Fibroblast of skin of left quadriceps (primary cell): ENCODE measurements around the gene OSTF1.

Source experiments
- DNase-seq, 2 experiments: peaks; one replicate each; pipeline ENCODE4 v3.0.0-alpha.2; 2013; ENCODE audit warnings: low read depth in 2 of 2

The OSTF1 gene, protein sequence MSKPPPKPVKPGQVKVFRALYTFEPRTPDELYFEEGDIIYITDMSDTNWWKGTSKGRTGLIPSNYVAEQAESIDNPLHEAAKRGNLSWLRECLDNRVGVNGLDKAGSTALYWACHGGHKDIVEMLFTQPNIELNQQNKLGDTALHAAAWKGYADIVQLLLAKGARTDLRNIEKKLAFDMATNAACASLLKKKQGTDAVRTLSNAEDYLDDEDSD

DNA sequence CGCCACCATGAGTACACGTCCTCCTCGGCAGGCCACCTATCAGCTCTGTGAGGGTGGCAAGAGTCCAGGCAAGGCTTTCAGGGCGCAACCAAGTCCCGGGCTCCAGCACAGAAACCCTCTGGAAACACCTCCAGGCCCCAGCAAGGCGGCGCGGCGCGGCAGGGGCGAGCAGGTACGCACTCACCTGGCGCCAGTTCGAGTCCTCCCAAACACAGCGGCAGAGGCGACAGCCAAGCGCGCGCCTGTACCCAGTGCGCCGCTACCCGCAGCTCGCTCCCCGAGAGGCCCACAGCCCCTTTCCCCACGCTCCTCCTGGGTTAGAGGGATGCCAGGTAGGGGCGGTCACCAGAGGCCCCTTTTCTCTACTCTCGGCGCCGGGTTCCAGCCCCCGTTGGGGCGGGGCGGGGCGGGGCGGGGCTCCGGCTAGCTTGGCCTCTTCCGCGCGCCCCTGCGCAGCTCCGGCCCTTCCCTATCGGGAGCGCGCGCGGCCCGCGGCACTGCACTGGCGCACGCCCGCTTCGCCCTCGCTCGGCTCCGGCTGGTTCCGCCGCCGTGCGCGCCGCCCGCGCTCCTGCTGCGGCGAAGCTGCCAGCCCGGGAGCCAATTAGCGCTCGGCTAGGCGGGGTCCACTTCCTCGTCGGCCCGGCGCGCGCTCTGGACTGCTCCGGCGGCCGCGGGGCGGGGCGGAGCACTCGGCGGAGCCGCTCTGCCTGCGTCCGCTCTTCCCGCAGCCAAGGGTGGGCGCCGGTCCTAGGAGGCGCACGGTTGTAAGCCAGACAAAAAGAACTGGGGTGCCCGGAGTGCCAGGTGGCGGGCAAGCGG, at the start of gene OSTF1, which contains the start of gene NMRK1:
Gene OSTF1, plus strand, starts transcription at position 691 of the 822 bp plus-strand sequence. CDS start 179 bp downstream, outside the sequence.
Gene NMRK1, minus strand, starts transcription at position 332 of the 822 bp plus-strand sequence. CDS start 5,040 bp downstream, outside the sequence.
- DNase-seq: peak; percentile 93

DNA sequence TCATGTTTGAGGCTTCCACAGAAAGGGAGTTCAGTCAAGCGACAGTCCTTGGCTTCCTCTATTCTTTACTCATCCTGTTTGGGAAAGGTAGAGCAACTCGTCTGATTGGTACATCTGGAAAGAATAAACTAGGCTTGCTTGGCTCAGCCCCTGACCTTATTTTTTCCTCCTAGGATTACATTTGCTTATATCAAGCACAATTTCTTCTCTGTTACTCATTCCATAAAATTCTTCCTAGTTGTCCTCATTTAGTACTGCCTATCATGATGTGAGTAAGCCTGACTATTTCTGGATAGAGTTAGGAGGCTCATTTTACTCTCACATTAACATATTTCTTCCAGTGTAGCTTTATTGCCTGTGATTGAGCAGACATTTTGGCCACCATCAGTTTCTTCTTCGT, 49.3 kb upstream of the OSTF1 start:
- peak; percentile 90 to 91 for DNase-seq

DNA sequence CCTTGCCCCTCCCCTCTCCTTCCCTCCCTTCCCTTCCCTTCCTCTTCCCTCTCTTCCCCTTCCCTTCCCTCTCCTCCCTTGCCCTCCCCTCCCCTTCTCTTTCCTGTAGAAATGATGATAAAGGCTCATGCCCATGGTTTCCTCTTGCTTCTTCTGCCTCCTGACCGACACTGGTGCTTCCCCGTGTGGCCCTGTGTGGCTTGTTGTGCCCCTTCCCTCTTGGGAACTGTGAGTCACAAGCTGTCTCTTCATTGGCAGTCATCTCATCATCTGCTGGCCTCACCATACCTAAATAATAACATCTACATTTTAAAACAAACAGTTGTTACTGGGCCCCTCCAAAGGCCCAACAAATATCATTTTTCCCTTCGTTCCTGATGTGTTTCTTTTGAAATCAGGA, 48.5 kb upstream of the OSTF1 start:
- no peak for DNase-seq

DNA sequence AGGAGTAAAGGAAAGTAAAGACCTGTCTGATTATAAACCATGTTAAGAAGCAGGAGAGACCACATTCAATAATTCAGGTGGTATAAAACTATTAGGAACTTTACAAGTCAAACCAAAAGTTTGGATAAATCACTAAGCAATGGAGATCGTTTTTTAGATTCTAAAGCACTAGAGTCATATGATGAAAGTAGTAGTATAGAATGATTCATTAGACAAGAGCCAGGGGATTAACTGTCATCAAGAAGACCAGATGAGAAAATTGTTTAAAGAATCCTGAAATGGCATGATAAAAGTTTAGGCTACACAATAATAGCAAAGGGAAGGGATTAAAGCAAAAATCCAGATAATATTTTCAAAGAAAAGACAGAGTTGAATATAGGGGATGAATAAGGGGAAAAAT, 47.3 kb upstream of the OSTF1 start:
- DNase-seq: no peak

DNA sequence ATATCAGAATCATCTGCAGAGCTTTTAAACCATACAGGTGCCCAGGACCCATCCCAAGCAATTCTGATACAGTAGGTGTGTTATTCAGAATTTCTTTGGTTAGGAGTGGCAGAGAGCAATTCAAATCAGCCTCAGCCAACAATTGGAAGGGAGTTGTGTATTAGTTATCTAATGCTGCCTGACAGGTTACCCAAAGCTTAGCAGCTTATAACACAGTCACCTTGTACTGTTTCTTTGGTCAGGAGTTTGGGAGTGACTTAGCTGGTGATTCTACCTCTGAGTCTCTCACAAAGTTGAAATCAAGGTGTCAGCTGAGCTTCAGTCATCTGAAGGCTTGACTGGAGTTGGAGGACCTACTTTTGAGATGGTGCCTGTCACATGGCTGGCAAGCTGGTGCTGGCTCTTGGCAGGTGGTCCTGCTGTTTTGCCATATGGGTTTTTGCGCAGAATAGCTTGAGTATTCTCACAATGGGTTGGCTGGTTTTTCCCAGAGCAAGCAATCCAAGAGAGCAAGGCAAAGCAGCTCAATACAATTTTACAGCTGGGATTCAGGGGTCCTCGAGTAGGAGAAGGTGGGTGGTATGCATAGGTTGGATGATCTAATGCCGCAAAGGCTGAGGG, 41.5 kb upstream of the OSTF1 start:
- no peak for DNase-seq

DNA sequence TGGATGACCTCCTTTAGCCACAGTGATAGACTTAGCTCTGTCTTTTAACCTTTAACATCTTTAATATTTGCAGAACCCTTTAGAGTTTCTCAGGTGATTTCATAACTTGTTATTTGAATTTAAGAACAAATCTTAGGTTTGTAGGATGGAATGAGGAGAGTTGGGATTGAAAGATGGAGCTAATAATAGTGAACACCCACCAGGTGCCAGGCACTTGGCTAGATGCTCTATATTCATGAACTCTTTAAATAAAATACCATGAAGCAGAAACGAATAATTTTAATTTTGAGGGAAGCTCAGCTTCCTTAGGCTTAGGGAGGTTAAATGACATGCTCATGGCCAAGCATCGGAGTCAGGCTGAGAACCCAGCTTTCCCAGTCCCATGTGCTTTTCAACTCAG, 40.8 kb upstream of the OSTF1 start:
- no peak for DNase-seq

DNA sequence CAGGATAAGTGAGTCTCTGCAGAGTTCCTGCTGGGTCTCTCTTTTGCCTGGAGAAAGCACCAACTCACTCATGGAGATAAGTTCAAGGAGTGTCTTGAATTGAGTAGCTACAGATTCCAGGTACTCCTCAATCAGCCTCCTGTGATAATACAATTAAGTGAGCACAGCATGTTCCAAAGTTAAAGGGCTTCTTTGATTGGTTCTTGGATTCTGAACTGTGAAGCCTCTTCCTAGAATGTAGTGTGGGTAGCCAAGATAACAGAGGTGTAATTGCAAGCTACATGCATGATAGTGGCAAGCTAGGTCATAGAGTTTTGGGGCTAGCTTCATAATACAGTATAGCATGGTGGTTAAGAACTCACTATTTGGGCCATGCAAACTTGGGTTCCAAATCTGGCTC, 37.0 kb upstream of the OSTF1 start:
- no peak for DNase-seq

DNA sequence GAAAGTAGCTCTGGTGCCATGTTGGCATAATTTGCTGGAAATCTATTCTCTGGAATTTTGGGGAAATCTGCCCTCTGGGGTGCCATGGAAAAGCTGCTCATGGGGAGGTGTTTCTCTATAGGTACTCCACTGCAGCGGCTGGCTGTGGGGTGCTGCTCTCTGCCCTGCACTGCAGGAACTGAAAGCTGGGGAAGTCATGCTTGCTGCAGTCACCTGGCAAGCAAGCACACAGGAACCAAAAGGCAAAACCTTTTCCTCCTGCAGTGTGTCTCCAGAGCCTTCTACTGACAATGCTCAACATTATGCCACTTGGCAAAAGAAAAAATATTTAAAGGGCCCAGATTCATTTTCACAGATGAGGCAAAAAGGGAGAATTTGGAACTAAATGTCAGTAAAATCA, 34.4 kb upstream of the OSTF1 start:
- no peak for DNase-seq

DNA sequence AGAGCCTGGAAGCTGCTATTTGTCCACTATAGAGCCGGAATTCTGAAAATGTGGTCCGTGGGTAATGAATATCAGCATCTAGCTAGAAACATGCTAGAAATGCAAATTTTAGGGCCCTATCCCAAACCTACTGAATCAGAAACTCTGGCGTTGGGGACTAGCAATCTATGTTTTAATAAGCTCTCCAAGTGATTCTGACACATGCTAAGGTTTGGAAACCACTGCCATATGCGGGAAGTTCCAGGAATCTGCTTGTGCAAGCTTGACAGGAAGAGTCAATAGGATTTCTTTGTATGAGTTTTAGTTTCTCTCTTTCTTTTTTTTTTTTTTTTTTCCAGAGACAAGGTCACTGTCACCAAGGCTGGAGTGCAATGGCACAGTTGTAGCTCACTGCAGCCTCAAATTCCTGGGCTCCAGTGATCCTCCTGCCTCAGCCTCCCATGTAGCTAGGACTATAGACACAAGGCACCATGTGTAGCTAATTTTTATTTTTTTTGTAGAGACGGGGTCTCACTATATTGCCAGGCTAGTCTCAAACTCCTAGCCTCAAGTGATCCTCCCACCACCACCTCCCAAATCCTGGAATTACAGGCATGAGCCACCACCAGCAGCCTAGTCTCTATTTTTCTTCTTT, 33.8 kb upstream of the OSTF1 start:
- DNase-seq: peak; percentile 61 to 64

DNA sequence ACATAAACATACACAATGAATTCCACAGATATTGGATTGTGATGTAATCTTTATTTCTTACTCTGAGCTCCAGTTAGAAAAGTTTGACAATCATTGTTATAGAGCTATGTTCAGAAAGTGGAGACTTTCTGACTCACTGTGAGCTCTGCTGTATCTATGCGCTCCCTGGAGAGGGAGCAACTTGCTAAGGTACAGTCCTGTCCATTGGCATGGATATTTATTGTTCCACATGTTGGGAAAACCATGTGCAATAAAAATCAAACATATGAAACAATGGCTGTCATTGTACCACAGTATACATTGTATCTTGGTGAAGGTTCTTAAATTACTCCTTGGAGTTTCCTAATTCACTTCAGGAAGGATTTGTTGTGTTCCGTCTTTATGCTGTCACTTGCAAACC, 27.1 kb upstream of the OSTF1 start:
- no peak for DNase-seq

DNA sequence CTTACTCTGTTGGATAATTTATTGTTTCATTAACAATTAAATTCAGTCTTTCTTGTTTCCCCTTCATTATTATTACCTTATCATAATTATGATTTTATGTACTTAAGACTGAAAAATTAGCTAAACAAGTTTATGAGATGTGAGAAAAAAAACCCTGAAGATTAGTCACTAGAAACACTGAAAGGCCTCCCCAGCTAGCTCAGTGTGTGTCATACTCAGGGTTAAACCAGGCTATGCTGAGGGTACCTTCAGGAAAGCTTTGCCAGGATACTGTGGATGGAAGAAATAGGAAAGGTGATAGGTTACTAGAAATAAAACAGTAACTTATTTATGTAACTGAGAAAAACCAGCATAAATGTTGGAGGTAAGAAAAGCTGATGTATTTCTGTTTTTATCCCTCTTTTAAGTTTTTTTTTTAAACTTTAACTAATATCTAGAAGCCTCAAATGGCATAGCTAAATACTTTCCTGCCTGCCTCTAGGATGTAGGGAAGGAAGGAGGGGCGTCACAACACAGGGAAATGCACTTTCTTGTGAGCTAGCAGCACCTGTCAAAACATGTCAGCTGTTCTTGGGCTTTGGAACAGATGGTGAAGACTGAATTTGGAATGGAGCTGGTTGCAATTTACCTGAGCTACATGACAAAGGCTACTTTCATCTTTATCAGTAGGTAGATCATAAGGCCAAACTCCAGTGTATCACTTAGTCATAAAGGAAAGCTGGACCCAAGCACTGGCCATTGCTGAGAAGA, 24.6 kb upstream of the OSTF1 start:
- DNase-seq: no peak

DNA sequence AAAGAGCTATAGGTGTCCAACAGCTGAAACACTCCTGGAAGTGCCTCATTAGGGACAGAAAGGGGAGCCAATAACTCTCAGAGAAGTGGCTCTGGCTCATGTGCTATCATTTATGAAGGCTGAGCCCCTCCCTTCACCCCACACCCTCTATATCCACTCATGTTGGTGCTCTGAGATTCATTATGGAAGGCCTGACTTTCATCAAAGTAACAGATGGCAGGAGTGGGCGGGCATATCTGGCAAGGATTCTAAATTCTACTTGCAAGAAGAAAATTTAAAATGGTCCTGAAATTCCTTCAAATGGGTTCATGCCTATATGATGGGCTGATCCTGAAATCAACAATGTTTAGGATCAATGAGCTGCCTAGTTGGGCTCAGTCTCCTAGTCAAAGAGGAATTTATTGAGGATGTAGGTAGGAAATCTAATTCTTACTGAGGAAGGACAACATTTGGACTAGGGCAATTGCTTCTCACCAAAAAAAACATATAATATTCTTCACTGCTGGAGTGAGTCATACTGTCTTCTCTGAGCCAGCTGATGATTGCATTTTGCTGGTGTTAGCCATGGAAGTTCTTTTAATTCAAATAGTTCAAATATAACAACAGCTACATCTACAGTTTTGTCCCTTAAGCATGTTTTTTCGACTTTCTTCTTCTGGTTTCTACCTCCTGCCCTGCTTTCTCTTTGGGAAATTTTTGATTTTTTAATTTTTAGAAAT, 23.8 kb upstream of the OSTF1 start:
- peak in 1 of 2 experiments; percentile 24 for DNase-seq

DNA sequence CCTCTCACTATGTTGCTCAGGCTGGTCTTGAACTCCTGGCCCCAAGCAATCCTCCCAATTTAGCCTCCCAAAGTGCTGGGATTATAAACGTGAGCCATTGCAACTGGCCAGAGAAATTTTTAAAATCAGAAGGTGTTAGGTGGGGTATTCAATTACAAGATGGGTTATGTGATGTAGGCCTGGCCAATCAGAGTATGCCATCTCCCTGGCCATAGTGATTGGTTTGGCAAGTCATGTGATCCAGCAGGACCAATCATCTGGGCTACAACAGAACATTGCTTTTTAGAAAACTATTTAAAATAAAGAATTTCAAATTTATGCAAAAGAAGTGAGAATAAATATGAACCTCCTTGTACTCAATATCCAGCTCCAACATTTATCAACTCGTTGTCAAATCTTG, 22.8 kb upstream of the OSTF1 start:
- DNase-seq: no peak

DNA sequence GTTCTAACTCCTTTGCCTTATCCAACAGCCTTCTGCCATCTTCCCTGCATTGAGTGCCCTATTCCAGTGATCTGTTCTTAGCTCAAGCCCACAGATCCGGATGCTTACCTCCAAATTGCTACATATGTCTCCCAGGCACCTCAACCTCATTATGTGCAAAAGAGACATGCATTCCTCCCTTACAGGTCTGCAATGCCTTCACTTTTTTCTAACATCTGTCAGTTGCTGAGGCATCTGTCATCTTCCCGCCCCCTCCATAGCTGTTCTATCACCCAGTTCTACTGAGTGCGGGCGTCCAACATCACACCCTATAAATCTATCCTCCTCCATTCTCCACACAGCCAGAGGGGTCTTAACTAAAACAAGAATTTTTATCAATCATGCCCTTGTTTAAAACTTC, 20.4 kb upstream of the OSTF1 start:
- DNase-seq: no peak

DNA sequence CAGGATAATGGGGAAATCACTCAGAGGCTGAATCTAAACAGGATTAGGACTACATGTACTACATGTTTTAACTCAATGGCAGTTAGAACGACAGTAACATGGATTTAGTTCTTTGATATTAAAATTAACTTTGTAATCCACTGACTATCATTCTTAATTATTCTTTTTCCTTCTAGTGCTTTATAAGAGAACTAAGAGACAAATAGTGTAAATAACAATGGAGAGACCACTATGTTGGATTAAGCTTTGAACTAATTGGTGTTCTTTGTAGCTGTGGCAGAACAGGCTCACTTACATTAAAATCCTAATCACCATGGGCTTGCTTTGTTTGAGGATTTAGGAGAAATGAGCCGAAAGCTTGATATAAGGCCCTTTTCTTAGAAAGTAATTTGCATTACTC, 19.1 kb upstream of the OSTF1 start:
- DNase-seq: no peak

DNA sequence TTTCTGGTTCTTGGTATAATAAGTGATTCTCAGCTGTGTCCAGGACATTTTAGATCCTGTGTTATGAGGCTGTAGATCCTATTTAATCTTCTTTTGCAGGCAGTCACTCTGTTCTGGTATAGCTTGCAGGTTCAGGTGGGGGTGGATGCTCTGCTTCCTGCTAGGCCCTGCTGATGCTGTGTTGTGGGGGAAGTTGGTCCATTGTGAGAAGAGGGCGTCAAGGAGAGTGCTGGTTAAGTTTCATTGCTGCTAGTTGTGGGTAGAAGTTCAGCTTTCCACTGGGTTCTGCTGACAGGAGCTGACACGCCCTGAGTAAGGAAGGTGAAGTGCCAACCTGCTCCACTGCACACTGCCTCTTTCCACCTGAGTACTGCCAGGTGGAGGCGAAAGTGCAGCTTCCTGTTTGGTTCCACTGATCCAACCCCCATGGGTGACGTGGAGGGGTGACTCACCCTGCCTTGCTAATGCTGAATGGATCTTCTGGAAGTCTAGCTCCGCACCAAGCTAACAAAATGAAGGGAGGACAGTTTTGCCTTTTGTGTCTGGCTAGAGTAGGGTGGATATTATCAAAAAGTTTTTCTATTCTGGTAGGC, 16.7 kb upstream of the OSTF1 start:
- no peak for DNase-seq

DNA sequence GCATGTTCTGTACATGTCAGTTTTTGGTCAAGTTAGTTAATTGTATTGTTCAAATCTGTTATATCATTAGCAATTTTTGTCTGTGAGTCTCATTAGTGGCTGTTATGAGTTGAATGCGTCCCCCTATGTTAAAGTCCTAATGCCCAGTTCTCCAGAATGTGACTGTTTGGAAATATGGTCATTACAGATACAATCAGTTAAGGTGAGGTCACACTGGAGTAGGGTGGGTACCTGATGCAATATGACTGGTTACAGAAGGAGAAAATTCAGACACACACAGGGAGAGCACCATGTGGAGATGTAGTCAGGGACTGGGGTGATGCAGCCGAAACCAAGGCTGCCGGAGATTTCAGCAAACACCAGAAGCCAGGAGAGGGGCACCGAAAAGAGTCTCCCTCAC, 15.4 kb upstream of the OSTF1 start:
- DNase-seq: no peak

DNA sequence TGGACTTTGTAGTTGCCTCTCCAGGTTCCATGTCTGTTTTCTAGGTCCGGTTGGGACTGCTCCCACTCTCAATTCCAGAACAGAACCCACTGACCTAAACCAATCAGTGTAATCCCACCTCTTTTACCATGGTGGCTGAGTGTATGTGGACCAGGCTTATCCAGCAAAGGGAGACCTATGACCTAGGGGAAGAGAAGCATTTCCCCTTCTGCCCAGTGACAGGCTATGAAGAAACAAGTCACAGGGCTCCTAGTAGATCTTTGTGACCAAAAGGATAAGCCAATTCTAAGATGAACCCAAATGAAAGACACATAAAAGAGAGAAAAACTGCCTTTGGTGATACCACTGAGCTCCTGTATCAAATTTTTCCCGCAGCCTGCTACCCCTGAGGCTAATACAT, 6.7 kb upstream of the OSTF1 start:
- DNase-seq: no peak

DNA sequence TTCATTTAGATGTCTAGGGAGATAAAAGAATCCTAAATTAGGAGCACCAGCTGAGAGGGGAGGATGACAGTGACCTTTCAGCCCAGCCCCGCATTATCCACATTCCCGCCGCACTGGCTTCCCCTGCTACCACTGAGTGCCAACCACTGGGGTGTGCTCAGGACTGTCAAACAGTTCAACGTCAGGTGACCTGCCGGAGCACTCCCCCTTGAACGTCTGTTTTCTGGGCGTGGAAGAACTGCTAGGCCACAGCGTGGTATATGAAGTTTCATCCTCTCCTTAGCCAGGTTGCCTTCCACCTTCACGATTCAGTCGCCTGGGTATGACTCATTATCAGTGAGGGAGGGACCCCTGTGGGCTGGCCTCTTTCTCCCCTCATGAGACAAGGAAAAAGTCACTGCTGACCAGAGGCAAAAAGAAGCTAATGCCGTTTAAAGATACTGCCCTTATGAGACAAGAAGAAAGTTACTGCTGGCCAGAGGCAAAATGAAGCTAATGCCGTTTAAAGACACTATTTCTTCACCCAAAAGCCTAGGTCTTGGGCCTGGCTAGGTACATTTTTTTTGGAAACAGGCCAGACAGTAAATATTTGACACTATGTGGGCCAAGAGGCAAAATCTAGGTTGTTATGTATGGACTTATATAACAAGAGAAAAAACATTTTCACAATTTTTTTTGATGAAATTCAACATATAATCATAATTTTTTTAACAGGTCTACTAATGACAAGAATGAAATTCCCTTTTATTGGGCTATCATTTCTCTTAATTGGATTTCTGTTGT, 4.9 kb upstream of the OSTF1 start:
- DNase-seq: no peak
